Activated T-cell treated with anti-CD3 and anti-CD28 coated beads, Interleukin-2, amount 50 U/mL, for 72 hours (primary cell): ENCODE results near the gene PAQR5. TPM values are rescaled to one million over a fixed set of nuclear protein-coding genes. Genes with fewer than 3 reads are reported as not detected.
"Not testable (repeated sequence)": the region's sequence is repeated elsewhere in the genome, so short reads cannot be mapped to it uniquely, and the experiment has no call there.

Source experiments
- ATAC-seq, 2 donors: fragments of 150-1000 bp; cut with Tn5 transposase; replicated peaks in 1 of 2; 2 replicates each; pipeline ENCODE4 v1.10.0; 2021; ENCODE audit warnings: moderate library complexity in 2 of 2, mild to moderate bottlenecking in 1 of 2
- DNase-seq, 2 donors: peaks; one replicate each; pipeline ENCODE4 v3.0.0; 2021 to 2022; ENCODE audit warnings: mixed read lengths in 1 of 2
- H3K27ac Mint-ChIP-seq: one replicate; pipeline ENCODE4 v1.8.0; 2022; ENCODE audit warnings: mild to moderate bottlenecking, moderate library complexity, mixed read lengths
- H3K27me3 Mint-ChIP-seq: one replicate; pipeline ENCODE4 v1.8.0; 2022; ENCODE audit warnings: low read depth, mixed read lengths
- H3K36me3 Mint-ChIP-seq, 2 donors: one replicate each; pipeline ENCODE4 v1.8.0; 2022; ENCODE audit warnings: mixed read lengths in 2 of 2, mild to moderate bottlenecking in 1 of 2; ENCODE audit not compliant: insufficient read depth in 2 of 2
- H3K4me1 Mint-ChIP-seq: one replicate; pipeline ENCODE4 v1.8.0; 2022; ENCODE audit warnings: low read depth, mixed read lengths
- H3K4me3 Mint-ChIP-seq, 2 donors: one replicate each; pipeline ENCODE4 v1.8.0; 2022; ENCODE audit warnings: mild to moderate bottlenecking in 2 of 2, mixed read lengths in 2 of 2, moderate library complexity in 2 of 2
- H3K9me3 Mint-ChIP-seq, 2 donors: one replicate each; pipeline ENCODE4 v1.8.0; 2022; ENCODE audit warnings: mixed read lengths in 2 of 2
- total RNA-seq, 2 donors: library from RNA; stranded (reverse); gene quantifications; one replicate each; pipeline ENCODE4 v1.2.3, GENCODE V29; 2022

The PAQR5 gene
- total RNA-seq, 2 donors from 2014 or later, result 0.07 TPM; not detected in 1

DNA sequence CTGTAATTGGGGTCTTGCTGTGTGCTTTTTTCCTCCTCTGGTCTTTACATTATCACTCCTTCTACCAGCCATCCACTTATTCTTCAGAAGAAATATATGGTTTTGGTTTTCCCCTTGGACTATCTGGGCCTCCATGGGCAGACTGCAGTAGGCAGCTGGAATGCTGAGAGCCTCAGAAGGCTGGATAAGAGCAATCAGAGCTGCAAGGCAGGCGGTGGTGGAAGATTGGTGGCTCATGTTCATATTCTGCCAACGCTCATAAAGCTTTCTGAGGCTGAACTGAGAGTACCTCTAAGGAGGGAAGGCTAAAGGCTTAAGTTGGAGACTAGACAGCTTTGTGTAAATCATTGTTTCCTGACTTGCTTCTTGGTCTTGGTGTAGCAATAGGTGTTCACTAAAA, 148.2 kb downstream of the PAQR5 start:
- no peak overlapping the region for H3K27ac Mint-ChIP-seq
- DNase-seq (no peak), ATAC-seq (no peak)
- H3K9me3 Mint-ChIP-seq, result no peaks in the 10 kb centered on the region
- H3K36me3 Mint-ChIP-seq, result peaks cover 8 to 28% of the 10 kb centered on the region in 2 donors
- H3K4me1 Mint-ChIP-seq, result peaks cover 24% of the 10 kb centered on the region
- no peak overlapping the region for H3K4me3 Mint-ChIP-seq
- H3K27me3 Mint-ChIP-seq, result no peaks in the 10 kb centered on the region

DNA sequence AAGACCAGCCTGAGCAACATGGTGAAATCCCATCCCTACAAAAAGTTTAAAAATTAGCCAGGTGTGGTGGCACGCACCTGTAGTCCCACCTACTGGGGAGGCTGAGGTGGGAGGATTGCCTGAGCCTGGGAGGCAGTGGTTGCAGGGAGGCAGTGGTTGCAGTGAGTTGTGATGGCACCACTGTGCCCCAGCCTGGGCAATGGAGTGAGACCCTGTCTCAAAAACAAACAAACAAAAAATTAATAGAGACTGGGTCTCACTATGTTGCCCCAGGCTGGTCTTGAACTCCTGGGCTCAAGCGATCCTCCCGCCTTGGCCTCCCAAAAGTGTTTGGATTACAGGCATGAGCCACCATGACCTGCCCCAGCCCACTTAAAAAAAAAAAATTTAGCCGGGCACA, 151.5 kb downstream of the PAQR5 start:
- Mint-ChIP-seq H3K4me1 (peaks cover 26% of the 10 kb centered on the region), H3K36me3 (peaks cover 17 to 38% of the 10 kb centered on the region in 2 donors)
- DNase-seq, ATAC-seq, H3K27me3 Mint-ChIP-seq, H3K4me3 Mint-ChIP-seq, H3K9me3 Mint-ChIP-seq, H3K27ac Mint-ChIP-seq: not testable (repeated sequence)

DNA sequence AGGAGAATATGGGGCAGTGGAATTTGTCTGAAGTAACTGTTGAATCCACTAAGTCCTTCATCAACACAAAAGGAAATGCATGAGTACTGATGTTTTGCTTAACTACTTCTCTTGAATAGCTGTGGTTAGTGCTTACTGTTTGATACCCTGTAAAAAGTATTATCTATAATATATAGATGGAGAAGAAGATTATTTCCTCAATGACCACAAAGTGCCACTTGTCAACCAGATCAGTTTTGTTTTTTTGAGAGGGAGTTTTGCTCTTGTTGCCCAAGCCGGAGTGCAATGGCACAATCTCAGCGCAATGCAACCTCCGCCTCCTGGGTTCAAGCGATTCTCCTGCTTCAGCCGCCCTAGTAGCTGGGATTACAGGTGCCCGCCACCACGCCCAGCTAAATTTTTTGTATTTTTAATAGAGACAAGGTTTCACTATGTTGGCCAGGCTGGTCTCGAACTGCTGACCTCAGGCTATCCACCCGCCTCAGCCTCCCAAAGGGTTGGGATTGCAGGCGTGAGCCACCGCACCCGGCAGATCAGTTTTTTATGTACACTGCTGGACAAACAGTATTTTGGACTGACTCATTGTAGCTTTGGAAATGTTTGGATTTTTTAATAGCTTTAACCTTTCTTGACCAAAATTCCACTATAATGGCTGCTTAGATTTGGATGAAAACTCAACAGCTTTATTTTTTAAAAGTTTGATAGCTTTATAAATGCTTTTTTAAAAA, 152.4 kb downstream of the PAQR5 start:
- Mint-ChIP-seq H3K4me3 (peak overlapping the region; percentile 92 to 97), H3K27ac (peak overlapping the region; percentile 95), H3K4me1 (peaks cover 32% of the 10 kb centered on the region), H3K9me3 (no peaks in the 10 kb centered on the region), H3K27me3 (no peaks in the 10 kb centered on the region), H3K36me3 (peaks cover 17 to 34% of the 10 kb centered on the region in 2 donors)
- DNase-seq (no peak), ATAC-seq (no peak)

DNA sequence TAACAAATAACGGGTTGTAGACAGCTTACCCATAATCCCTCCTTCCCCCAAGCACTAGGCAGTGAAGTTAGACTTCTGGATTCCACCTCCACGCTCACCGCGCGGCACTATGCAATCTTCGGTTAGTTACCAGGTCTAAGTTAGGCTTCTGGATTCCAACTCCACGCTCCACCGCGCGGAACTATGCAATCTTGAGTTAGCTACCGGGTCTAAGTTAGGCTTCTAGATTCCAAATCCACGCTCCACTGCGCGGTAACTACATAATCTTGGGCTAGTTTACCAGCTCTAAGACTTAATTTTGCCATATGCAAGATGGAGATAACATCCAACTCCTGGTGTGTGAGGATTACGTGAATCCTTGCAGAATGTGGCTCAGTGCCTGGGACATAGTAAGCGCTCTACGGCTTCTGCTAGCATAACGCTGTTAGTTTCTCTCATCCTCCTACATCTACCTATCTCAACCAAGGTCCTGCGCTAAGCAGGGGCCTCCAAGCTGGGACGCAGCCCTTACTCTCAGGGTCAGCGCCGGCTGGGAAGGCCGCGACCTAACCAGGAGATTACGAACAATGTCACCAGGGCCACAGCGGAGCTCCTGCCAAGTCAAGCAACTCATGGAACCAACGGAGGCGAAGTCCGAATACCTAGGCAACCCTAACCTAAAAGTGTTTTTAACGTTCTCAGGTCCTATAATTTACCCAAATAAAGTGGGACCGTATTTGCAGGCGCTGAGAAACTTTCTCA, 153.4 kb downstream of the PAQR5 start:
- H3K4me1 Mint-ChIP-seq, result peaks cover 35% of the 10 kb centered on the region

DNA sequence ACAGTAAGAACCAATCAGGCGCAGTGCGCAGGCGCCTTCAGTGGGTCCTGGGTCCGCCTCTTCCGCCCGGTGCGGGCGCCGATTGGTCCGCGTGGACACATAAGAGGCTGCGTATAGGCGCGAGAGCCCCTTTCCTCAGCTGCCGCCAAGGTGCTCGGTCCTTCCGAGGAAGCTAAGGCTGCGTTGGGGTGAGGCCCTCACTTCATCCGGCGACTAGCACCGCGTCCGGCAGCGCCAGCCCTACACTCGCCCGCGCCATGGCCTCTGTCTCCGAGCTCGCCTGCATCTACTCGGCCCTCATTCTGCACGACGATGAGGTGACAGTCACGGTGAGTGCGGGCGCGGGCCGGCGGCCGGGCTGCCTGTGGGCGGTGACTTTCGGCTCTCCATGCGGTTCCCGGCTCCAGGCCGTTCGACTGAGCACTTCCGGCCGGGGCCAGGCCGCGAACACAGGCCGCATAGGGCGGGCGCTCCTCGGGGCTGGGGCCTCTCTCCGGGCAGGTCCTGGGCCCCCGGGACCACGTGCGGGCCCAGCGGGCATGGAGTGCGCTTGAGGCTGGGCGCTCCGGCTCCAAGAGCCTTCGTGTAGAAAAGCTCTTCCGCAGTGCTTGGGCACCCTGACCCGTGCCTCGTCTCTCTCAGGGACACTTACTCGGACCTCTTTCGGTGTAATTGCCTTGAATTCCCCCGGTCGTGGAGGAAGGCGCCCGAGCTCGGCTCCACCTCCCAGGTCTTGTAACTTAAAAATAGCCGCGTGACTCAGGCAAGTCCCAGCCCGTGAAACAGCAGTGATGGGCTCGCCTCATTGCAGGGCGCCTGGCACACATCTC, 154.2 kb downstream of the PAQR5 start, which contains the start of gene RPLP1:
Gene RPLP1, plus strand, starts transcription at position 127 of the 830 bp plus-strand sequence. Its CDS starts 131 bp downstream, at position 258.
- Mint-ChIP-seq H3K27ac (peak within 1 kb of the TSS; percentile 95), H3K36me3 (peaks cover 14 to 30% of the 10 kb centered on the region in 2 donors), H3K27me3 (no peaks in the 10 kb centered on the region), H3K4me1 (peaks cover 35% of the 10 kb centered on the region), H3K9me3 (no peaks in the 10 kb centered on the region), H3K4me3 (peak within 1 kb of the TSS; percentile 92 to 97)
- DNase-seq (peak; percentile 93 to 95), ATAC-seq (peak; percentile 87 to 89)

More for the DNA sequence above, 153.4 kb downstream of the PAQR5 start:
- peaks cover 17 to 33% of the 10 kb centered on the region in 2 donors for H3K36me3 Mint-ChIP-seq
- H3K27me3 Mint-ChIP-seq, result no peaks in the 10 kb centered on the region
- DNase-seq, result peak in 1 of 2 donors; percentile 32
- peak overlapping the region; percentile 92 to 97 for H3K4me3 Mint-ChIP-seq
- ATAC-seq, result peak; percentile 33 to 42
- H3K9me3 Mint-ChIP-seq, result no peaks in the 10 kb centered on the region
- H3K27ac Mint-ChIP-seq, result peak overlapping the region; percentile 95

DNA sequence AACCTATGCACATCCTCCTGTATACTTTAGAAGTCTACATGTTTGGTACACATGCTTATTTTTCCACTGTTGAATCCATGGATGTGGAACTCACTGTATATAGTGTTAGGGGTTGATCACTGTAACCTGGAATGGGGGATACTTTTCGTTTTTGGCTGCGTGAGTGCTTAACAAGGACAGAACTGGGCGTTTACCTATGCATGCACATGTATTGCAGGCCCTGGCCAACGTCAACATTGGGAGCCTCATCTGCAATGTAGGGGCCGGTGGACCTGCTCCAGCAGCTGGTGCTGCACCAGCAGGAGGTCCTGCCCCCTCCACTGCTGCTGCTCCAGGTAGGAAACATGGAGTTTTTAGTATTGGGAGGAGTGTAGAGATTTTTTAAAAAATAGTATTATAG, 156.2 kb downstream of the PAQR5 start:
- Mint-ChIP-seq H3K4me3 (peak overlapping the region; percentile 92 to 97), H3K4me1 (peaks cover 35% of the 10 kb centered on the region), H3K27me3 (no peaks in the 10 kb centered on the region), H3K9me3 (no peaks in the 10 kb centered on the region), H3K27ac (peak overlapping the region; percentile 95), H3K36me3 (peaks cover 14 to 30% of the 10 kb centered on the region in 2 donors)
- no peak for DNase-seq
- ATAC-seq, result no peak

DNA sequence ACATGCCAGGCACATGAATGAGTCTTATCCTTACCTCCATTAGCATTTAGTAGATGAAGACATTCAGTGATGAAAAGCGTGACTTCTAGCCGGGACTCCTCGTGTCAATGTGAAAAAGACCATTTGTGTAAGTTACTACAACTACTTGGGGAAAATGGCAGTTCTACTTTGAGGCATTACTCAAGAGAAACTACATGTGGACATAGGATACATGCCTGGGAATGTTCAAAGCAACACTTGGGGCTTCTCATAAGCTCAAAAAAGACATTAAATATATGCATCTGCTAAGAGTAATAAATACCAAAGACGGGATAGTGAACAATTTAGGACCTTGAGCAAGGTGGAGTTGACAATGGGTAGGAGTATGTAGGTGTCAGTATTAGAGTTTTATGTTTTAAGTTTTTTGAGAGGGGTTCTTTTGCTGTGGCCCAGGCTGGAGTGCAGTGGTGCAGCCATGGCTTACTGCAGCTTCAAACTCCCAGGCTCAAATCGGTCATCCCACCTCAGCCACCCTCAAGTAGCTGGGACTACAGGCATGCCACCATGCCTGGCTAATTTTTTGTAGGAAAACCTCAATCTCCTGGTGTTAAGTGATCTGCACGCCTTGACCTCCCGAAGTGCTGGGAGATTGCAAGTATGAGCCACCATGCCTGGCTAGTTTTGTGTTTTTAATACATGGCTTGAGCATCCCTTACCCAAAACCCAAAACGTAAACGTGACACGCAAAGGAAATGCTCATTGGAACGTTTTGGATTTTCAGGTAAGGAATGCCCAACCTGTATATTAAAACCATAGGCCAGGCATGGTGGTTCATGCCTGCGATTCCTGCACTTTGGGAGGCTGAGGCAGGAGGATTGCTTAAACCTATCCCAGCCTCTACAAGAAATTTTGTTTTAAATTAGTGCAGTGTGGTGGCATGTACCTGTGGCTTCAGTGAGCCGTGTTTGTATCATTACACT, 157.8 kb downstream of the PAQR5 start:
- peak overlapping the region; percentile 82 for H3K27ac Mint-ChIP-seq
- H3K36me3 Mint-ChIP-seq, result peaks cover 14 to 30% of the 10 kb centered on the region in 2 donors
- H3K9me3 Mint-ChIP-seq, result no peaks in the 10 kb centered on the region
- no peak for DNase-seq
- no peaks in the 10 kb centered on the region for H3K27me3 Mint-ChIP-seq
- peaks cover 46% of the 10 kb centered on the region for H3K4me1 Mint-ChIP-seq
- ATAC-seq, result no peak
- H3K4me3 Mint-ChIP-seq, result peak overlapping the region in 1 of 2 donors; percentile 17

Other genes with a start within 250 kb of the PAQR5 start
- 1 to 10 TPM; 3.9 to 4.2 TPM for gene GLCE, start 138.3 kb upstream of the PAQR5 start, total RNA-seq
- 10 to 100 TPM; 51.5 to 56.2 TPM for gene KIF23, start 115.4 kb downstream of the PAQR5 start, total RNA-seq
- gene RPLP1, start 153.9 kb downstream of the PAQR5 start, total RNA-seq, result 1,000 to 10,000 TPM; 2,514 to 2,771 TPM